ENCODE data around the gene SLC22A12.
"Not testable (repeated sequence)": the region's sequence is repeated elsewhere in the genome, so short reads cannot be mapped to it uniquely, and the experiment has no call there.

Gene SLC22A12

GRCh38 chr11:64585150-64585549, 5.9 kb upstream of the SLC22A12 start:
- DNase-seq (ENCODE audit: low read depth), result no peak

GRCh38 chr11:64586366-64586765, 4.7 kb upstream of the SLC22A12 start:
- DNase-seq (ENCODE audit: low read depth), result no peak

- no peak for DNase-seq (ENCODE audit: low read depth)
Measured at GRCh38 chr11:64588701-64589100, 2.3 kb upstream of the SLC22A12 start.

- no peak for DNase-seq (ENCODE audit: low read depth)
Measured at GRCh38 chr11:64591257-64592233, 525 bp downstream of the SLC22A12 start.

GRCh38 chr11:64592234-64592615, 1.2 kb downstream of the SLC22A12 start:
- DNase-seq (ENCODE audit: low read depth), result no peak

GRCh38 chr11:64592656-64593055, 1.6 kb downstream of the SLC22A12 start:
- DNase-seq (ENCODE audit: low read depth), result no peak

GRCh38 chr11:64593156-64594105, 2.4 kb downstream of the SLC22A12 start:
- DNase-seq (ENCODE audit: low read depth), result no peak

- DNase-seq (ENCODE audit: low read depth), result no peak
Measured at GRCh38 chr11:64594159-64594939, 3.3 kb downstream of the SLC22A12 start.

- not testable (repeated sequence) for DNase-seq (ENCODE audit: low read depth)
Measured at GRCh38 chr11:64595922-64596321, 4.9 kb downstream of the SLC22A12 start.

GRCh38 chr11:64597671-64598101, 6.7 kb downstream of the SLC22A12 start:
- DNase-seq (ENCODE audit: low read depth), result no peak

GRCh38 chr11:64598106-64598796, 7.2 kb downstream of the SLC22A12 start:
- DNase-seq (ENCODE audit: low read depth), result no peak

- no peak for DNase-seq (ENCODE audit: low read depth)
Measured at GRCh38 chr11:64598797-64599697, 8.0 kb downstream of the SLC22A12 start.

GRCh38 chr11:64599698-64600211, 8.7 kb downstream of the SLC22A12 start:
- DNase-seq (ENCODE audit: low read depth), result no peak

- no peak for DNase-seq (ENCODE audit: low read depth)
Measured at GRCh38 chr11:64600281-64600992, 9.4 kb downstream of the SLC22A12 start.

- no peak for DNase-seq (ENCODE audit: low read depth)
Measured at GRCh38 chr11:64601605-64602465, 10.8 kb downstream of the SLC22A12 start.

- no peak for DNase-seq (ENCODE audit: low read depth)
Measured at GRCh38 chr11:64602466-64603070, 11.5 kb downstream of the SLC22A12 start.

GRCh38 chr11:64603411-64604110, 12.5 kb downstream of the SLC22A12 start:
- no peak for DNase-seq (ENCODE audit: low read depth)
